ENCODE results near the gene UBE2E1.
"Not testable (repeated sequence)": the region's sequence is repeated elsewhere in the genome, so short reads cannot be mapped to it uniquely, and the experiment has no call there.

UBE2E1 gene

DNA sequence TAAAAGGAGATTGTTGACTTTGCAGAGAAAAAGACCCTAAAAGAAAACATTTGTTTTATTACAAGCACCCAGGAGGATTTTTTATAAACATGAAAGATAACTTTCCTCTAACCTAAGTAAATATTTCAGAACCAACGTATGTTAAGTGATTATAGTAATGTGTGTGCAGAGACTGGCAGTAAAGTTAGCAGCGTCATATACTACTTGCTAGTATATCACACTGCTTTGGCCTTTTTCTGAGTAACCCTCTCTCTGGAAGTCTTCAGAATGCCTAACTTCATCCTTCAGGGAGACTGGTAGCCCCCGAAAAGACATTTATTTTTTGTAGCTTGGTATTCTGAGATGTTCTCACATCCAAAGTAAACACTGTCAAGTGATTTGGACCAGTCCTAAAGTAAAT lies 17.9 kb downstream of the UBE2E1 start:
- no peak for DNase-seq

DNA sequence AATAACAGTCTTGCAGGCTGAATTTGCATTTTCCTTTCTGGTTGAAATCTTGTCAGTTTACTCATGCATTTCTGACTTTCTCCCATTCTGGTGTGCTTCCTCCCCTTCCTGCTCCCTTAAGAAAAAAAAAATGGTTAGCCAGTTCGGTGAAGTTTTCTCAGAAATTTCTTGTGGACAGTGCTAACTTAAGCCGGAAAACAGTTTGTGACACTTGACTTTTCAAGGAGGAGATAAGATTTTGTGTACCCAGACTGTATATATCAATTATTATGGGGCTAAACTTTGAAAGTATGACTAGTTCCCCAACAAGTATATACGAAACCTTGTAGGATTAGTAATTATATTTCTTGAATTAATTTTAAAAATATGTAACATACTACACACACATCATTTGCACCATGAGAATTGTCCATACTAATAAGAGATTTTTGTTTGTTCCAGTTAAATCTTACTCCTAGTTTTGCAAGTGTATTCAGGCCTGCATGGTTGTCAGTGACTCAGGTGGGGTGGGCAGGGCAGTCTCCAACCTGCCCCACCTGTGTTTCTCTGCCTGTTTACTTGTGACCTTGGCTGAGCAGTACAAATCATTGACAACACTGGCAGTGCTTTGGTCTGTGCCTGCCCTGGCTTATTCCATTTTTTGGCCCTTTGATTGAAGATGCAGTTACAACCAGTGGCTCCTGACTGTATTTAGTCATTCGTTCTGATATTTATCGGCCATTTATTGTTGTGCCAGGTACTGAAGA lies 19.1 kb downstream of the UBE2E1 start:
- no peak for DNase-seq

DNA sequence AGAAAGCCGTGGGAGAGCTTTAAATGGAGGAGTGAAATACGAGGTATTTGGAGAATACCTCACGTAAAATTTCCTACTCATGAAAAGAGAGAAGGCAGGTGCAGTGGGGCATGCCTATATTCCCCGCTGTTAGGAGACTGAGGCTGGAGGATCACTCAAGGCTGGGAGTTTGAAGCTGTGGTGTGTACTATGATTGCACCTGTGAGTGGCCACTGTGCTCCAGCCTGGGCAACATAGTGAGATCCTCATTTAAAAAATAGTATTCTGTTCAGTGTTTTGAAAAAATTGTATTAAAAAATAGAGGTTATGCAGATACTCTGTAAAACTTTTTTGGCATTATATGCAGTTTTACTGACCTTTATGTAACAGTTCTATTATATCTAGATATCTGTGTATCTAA lies 20.0 kb downstream of the UBE2E1 start:
- no peak for DNase-seq

GRCh38 chr3:23826382-23827064 lies 20.8 kb downstream of the UBE2E1 start:
- DNase-seq: no peak

DNA sequence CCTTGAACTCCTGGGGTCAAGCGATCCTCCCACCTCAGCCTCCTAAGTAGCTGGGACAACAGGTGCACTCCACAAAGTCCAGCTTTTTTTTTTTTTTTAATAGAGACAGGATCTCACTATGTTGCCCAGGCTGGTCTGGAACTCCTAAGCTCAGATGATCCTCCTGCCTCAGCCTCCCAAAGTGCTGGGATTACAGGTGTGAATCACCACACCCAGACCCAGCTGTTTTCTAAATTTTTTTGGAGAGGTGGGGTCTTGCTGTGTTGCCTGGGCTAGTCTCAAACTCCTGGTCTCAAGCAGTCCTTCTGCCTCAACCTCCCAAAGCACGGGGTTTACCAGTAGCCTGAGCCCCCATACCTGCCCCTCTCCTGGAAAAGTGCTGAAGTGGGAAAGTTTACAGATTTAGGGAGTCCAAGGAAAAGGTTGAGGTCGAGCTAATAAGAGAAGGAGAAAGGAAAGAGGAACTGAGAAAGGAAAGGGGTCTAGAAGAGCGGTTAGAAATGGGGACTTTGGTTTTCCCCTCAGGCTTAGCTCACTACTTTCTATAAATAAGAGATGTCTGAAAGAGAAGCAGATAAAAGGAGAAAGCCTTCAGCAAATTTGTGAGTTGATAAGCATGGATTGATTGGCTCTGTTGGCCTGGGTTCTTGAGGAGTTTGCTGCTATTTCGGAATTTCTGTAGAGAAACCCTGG lies 23.6 kb downstream of the UBE2E1 start:
- no peak for DNase-seq

GRCh38 chr3:23830869-23831484 lies 25.2 kb downstream of the UBE2E1 start:
- DNase-seq: no peak

GRCh38 chr3:23831517-23832394 lies 26.0 kb downstream of the UBE2E1 start:
- DNase-seq: no peak

DNA sequence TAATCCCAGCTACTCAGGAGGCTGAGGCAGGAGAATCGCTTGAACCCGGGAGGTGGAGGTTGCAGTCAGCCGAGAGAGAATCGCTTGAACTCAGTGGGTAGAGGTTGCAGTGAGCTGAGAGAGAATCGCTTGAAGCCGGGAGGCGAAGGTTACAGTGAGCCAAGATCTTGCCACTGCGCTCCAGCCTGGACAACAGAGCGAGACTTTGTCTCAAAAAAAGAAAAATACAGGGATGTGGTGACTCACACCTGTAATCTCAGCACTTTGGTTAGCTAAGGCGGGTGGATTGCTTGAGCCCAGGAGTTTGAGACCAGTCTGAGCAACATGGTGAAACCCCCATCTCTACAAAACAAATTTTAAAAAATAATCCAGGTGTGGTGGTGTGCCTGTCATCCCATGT lies 26.8 kb downstream of the UBE2E1 start:
- DNase-seq: no peak

DNA sequence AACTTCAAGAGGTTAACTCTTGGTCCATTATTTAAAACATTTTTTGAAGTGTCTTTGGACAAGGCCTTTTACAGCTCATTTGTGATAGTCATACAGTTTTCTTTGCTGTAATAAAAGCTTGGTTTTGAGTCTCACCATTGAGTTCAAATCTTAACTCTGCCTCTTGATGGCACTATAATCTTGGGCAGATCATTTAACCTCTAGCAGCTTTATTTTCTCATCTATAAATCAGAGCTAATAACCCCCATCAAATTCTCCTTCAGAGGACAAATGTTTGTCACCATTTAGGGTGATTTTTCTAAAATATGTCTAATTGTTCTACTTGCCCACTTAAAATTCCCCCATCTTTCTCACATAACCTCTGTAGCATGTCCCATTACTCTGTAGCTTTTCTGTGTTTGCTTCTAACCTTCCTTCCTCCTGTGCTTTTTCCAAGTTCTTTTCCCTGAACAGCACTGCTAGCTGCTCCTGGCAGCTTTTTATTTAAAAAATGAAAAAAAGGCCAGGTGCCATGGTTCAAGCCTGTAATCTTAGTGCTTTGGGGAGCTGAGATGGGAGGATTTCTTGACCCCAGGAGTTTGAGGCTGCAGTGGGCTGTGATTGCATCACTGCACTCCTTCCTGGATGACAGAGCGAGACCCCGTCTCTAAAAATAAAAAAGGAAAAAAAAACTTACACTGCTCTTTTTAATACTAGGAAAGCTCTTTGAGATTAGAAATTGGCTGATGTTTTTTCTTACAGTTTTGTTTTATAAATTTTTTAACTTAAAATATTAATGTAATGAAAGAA lies 28.5 kb downstream of the UBE2E1 start:
- no peak for DNase-seq

- DNase-seq: no peak
Measured at GRCh38 chr3:23835087-23835486, 29.3 kb downstream of the UBE2E1 start.

GRCh38 chr3:23835802-23836201 lies 30.0 kb downstream of the UBE2E1 start:
- DNase-seq: no peak

DNA sequence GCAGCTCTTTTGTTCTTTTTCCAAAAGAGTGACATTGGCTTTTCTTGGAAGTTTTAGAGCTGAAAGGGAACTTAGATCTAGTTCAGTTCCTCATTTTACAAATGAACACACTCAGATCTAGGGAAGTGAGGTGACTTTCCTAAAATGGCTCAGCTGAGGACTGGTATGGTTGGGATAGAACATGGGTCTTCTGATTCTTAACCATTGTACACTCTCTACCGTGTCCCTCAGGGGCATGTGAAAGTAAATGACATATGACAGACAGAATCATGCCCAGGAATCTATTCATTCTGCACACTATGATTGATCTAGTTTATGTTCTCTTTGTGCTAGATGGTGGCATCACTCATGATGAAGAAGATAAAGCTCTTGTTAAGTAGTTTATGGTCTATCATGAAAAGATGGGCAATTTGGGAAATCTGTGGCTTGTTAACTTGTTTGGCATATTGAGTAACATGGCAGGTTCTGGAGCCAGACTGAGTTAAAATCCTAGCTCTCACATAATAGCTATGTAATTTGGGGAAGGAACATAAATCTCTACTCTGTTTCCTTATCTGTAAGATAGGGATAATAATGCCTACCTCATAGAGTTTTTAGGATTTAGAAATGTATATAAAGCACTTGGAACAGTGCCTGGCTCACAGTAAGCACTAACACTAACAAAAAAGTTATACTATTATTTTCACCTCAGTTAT lies 30.9 kb downstream of the UBE2E1 start:
- no peak for DNase-seq

DNA sequence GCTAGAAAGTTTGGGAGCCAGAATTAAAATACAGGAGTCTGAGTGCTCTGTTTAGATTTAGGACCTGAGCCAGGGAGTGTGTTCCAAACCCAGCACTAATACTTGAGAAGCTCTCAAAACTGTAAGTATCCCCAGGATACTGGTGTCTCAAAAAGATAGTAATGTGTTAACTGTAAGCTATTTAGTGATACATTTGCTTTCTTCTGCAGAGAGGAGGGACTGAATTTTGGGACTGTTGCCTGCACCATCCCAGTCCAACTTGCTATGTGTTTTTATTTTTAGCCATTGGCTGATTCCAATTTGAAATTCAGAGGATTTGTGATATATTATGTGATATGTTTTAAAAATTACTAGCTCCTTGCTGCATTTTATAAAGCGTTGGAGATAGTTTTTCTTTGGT lies 31.5 kb downstream of the UBE2E1 start:
- no peak for DNase-seq

- DNase-seq: no peak
Measured at GRCh38 chr3:23837691-23838090, 31.9 kb downstream of the UBE2E1 start.

- no peak for DNase-seq
Measured at GRCh38 chr3:23840521-23840920, 34.8 kb downstream of the UBE2E1 start.

DNA sequence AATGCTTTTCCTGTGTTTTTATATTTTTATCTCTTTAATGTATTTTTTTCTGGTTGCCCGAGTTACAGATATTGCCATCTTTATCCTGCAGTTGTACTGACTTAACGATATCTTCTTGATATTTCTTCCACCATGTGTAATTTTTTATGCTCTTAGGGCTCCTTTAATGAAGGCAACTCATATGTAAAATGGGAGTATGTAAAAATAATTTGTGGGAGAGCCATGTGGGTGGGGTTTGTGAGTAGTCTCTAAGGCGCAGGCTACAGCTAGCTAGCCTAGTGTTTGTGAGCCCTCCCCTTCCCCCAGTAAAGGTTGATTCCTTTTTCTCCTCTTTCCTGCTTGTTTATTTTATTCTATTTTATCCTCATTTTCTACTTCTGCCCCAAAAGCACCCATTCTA lies 38.1 kb downstream of the UBE2E1 start:
- DNase-seq: no peak

DNA sequence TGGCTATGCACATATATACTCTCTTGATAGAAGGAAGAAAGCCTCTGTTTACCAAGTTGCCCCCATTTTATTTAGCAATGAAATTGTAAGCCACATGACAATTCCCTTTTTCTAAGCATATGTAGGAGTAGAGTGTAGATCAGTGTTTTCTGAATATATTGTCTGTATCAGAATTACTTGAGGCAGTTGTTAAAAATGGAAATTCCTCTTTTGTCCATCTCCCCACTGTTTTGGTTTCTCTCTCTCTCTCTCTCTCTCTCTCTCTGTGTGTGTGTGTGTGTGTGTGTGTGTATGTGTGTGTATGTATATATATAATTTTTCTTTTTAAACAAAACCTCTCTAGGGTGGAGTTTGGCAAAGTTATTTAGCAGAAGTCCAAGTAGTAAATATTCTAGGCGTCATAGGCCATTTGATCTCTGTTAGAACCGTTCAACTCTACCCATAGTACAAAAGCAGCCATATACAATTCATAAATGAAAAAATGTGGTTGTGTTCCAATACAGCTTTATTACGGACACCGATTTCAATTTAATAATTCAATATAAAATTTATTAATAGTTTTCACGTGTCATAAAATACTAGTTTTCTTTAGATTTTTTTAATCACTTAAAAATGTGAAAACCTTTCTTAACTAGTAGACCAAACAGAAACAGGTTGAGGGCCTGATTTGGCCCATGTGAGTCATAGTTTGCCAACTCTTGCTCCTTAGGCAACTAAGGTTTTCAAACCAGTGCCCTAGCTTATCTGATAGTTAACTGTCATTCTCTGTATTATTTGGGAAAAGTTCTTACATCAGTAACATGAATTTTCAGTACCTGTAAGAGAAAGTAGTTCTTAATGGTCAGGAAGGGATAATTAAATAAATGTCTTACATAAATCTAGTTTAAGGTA lies 39.8 kb downstream of the UBE2E1 start:
- DNase-seq: no peak

DNA sequence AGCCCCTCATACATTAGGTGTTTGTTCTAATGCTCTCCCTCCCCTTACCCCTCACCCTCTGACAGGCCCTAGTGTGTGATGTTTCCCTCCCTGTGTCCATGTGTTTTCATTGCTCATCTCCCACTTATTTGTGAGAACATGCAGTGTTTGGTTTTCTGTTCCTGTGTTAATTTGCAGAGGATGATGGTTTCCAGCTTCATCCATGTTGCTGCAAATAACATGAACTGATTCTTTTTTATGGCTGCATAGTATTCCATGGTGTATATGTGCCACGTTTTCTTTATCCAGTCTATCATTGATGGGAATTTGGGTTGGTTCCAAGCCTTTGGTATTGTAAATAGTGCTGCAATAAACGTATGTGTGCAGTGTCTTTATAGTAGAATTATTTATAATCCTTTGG lies 43.7 kb downstream of the UBE2E1 start:
- DNase-seq: not testable (repeated sequence)

- no peak for DNase-seq
Measured at GRCh38 chr3:23856286-23856685, 50.5 kb downstream of the UBE2E1 start.
